HepG2 (cell line): ENCODE results near the gene NR2F6. TPM values are rescaled to one million over a fixed set of nuclear protein-coding genes. Genes with fewer than 3 reads are reported as not detected.
A peak's percentile ranks its signal among the peaks of the same experiment; 100 is the strongest.

Source experiments
- ATAC-seq: fragments of 200-7000 bp; cut with Tn5 transposase; 3 replicates; pipeline ENCODE4 v1.9.1; 2020; ENCODE audit warnings: mild to moderate bottlenecking, moderate library complexity
- BruUV-seq: library from RNA; stranded (reverse); fragments of 400-500 nt; replicated peaks from 2 replicates; lab custom pipeline; 2021; lab: Mats Ljungman, UMichigan
- CTCF ChIA-PET: fragments of 300-600 bp; formaldehyde crosslinking; extraction: SDS; loops from one replicate; lab custom pipeline; 2021; ENCODE audit warnings: low total read pairs, inconsistent platforms, low intra/inter-chr PET ratio; lab: Yijun Ruan, JAX
- POLR2A ChIA-PET: fragments of 350-600 bp; sonication (Branson Sonifier 250); formaldehyde crosslinking; loops from one replicate; lab custom pipeline; 2020; ENCODE audit warnings: antibody characterized with exemption, inconsistent platforms; lab: Yijun Ruan, JAX
- DNase-seq: peaks from one replicate; pipeline ENCODE4 v3.0.0-alpha.2; 2015; ENCODE audit warnings: low spot score
- FAIRE-seq: peaks from 3 replicates; lab custom pipeline; 2011; peaks lifted over from hg19 to GRCh38; lab: Jason Lieb, UNC
- H2AFZ ChIP-seq: one replicate; pipeline ENCODE4 v1.6.1; 2011; ENCODE audit warnings: low read length, inconsistent platforms
- H3K27ac ChIP-seq: fragments of 300-600 bp; 3 replicates; pipeline ENCODE4 v1.8.0; 2011; ENCODE audit warnings: mixed run types, mild to moderate bottlenecking, mixed read lengths, low read length, inconsistent platforms; ENCODE audit not compliant: insufficient read depth; ENCODE audit errors: extremely low read length
- H3K27me3 ChIP-seq, 2 experiments: fragments of 200-600 bp in 1 of 2; 2 replicates in 1 of 2; 3 replicates in 1 of 2; pipeline versions ENCODE4 v1.6.0 to v1.8.0; 2011; ENCODE audit warnings: low read length in 2 of 2, mild to moderate bottlenecking in 2 of 2, moderate library complexity in 2 of 2, inconsistent platforms in 1 of 2; ENCODE audit not compliant: insufficient read depth in 2 of 2, control insufficient read depth in 1 of 2
- H3K36me3 ChIP-seq, 2 experiments: fragments of 200-600 bp in 1 of 2; replicated peaks in 1 of 2; 2 replicates in 1 of 2; 3 replicates in 1 of 2; pipeline versions ENCODE4 v1.5.1 to v1.8.0; 2011; ENCODE audit warnings: low read length in 2 of 2, inconsistent platforms in 1 of 2; ENCODE audit not compliant: insufficient read depth in 2 of 2, control insufficient read depth in 1 of 2
- H3K4me1 ChIP-seq: 2 replicates; pipeline ENCODE4 v1.5.1; 2012; ENCODE audit warnings: low read length, inconsistent platforms; ENCODE audit not compliant: insufficient read depth
- H3K4me2 ChIP-seq: 2 replicates; pipeline ENCODE4 v1.6.0; 2011; ENCODE audit warnings: low read depth, low read length, inconsistent platforms
- H3K4me3 ChIP-seq, 3 experiments: fragments of 200-600 bp in 1 of 3; sonication (generic), shearing (Covaris generic) in 1 of 3; replicated peaks in 1 of 3; 2 replicates each; pipeline ENCODE4 v1.5.1; 2011 to 2016; ENCODE audit warnings: low read length in 3 of 3, inconsistent platforms in 2 of 3, low read depth in 2 of 3, mild to moderate bottlenecking in 2 of 3, control low read depth in 1 of 3, mixed read lengths in 1 of 3; ENCODE audit not compliant: insufficient read depth in 1 of 3
- H3K79me2 ChIP-seq: one replicate; pipeline ENCODE4 v1.6.1; 2011; ENCODE audit warnings: low read length, inconsistent platforms; ENCODE audit not compliant: insufficient read depth
- H3K9ac ChIP-seq: 2 replicates; pipeline ENCODE4 v1.6.0; 2011; ENCODE audit warnings: mild to moderate bottlenecking, low read depth, low read length, inconsistent platforms; ENCODE audit not compliant: insufficient read depth
- H3K9me3 ChIP-seq: 2 replicates; pipeline ENCODE4 v1.5.1; 2012; ENCODE audit warnings: mild to moderate bottlenecking, low read length
- H4K20me1 ChIP-seq: 2 replicates; pipeline ENCODE4 v1.6.0; 2011; ENCODE audit warnings: inconsistent platforms, mild to moderate bottlenecking, low read length, moderate library complexity; ENCODE audit not compliant: insufficient read depth
- CREB3 ChIP-seq: sonication (generic); formaldehyde crosslinking; IDR thresholded peaks from 2 replicates; pipeline ENCODE4 v1.5.0; 2020; ENCODE audit warnings: missing genetic modification reagents
- DPF2 ChIP-seq: sonication (generic); formaldehyde crosslinking; IDR thresholded peaks from 2 replicates; pipeline ENCODE4 v1.4.0; 2020; ENCODE audit warnings: mild to moderate bottlenecking, low read depth, missing genetic modification reagents, borderline replicate concordance
- ETV6 ChIP-seq: sonication (generic); formaldehyde crosslinking; conservative IDR thresholded peaks from 2 replicates; pipeline ENCODE4 v1.4.0; 2020; ENCODE audit warnings: missing genetic modification reagents
- FOXA3 ChIP-seq: IDR thresholded peaks from 2 replicates; pipeline ENCODE4 v1.6.1; 2016; ENCODE audit warnings: missing genetic modification reagents, missing compliant biosample characterization
- KDM3A ChIP-seq: IDR thresholded peaks from 2 replicates; pipeline ENCODE4 v1.6.1; 2018; ENCODE audit warnings: low read depth, missing compliant biosample characterization
- MAX ChIP-seq: IDR thresholded peaks from 2 replicates; pipeline ENCODE4 v1.6.1; 2012; ENCODE audit warnings: inconsistent platforms
- NFE2 ChIP-seq: sonication (generic); formaldehyde crosslinking; IDR thresholded peaks from 2 replicates; pipeline ENCODE4 v1.4.0; 2020; ENCODE audit warnings: missing genetic modification reagents
- NFKBIZ ChIP-seq: IDR thresholded peaks from 2 replicates; pipeline ENCODE4 v1.6.1; 2018; ENCODE audit warnings: missing genetic modification reagents, missing compliant biosample characterization
- RFX3 ChIP-seq: IDR thresholded peaks from 2 replicates; pipeline ENCODE4 v1.6.1; 2016; ENCODE audit warnings: missing biosample characterization, missing genetic modification reagents
- RXRA ChIP-seq: sonication (generic); formaldehyde crosslinking; IDR thresholded peaks from 2 replicates; pipeline ENCODE4 v1.5.1; 2020; ENCODE audit warnings: missing genetic modification reagents
- SAP130 ChIP-seq: IDR thresholded peaks from 2 replicates; pipeline ENCODE4 v1.6.1; 2016; ENCODE audit warnings: low read depth
- SP1 ChIP-seq, 2 experiments: fragments of 450-650 bp in 1 of 2; sonication (generic) in 1 of 2; formaldehyde crosslinking in 1 of 2; IDR thresholded peaks; 2 replicates each; pipeline versions ENCODE4 v1.4.0 to v1.6.1; 2016 to 2020; ENCODE audit warnings: missing genetic modification reagents in 1 of 2
- ZFP36 ChIP-seq: fragments of 150-350 bp; IDR thresholded peaks from 2 replicates; pipeline ENCODE4 v1.6.1; 2018; ENCODE audit warnings: borderline replicate concordance, low read length, low read depth; ENCODE audit not compliant: partially characterized antibody
- ZNF143 ChIP-seq: sonication (generic); formaldehyde crosslinking; IDR thresholded peaks from 2 replicates; pipeline ENCODE4 v1.4.0; 2020; ENCODE audit warnings: missing genetic modification reagents
- ZNF160 ChIP-seq: sonication (generic); formaldehyde crosslinking; IDR thresholded peaks from 2 replicates; pipeline ENCODE4 v1.8.0; 2022; ENCODE audit warnings: mild to moderate bottlenecking, inconsistent platforms, missing genetic modification reagents
- ZNF296 ChIP-seq: sonication (generic); formaldehyde crosslinking; conservative IDR thresholded peaks from 2 replicates; pipeline ENCODE4 v1.5.0; 2020; ENCODE audit warnings: mild to moderate bottlenecking, missing genetic modification reagents
- ZNF44 ChIP-seq: sonication (generic); formaldehyde crosslinking; IDR thresholded peaks from 2 replicates; pipeline ENCODE4 v1.5.1; 2020; ENCODE audit warnings: mild to moderate bottlenecking, missing genetic modification reagents
- ZNF550 ChIP-seq: sonication (generic); formaldehyde crosslinking; IDR thresholded peaks from 2 replicates; pipeline ENCODE4 v1.4.0; 2020; ENCODE audit warnings: mild to moderate bottlenecking, missing genetic modification reagents, borderline replicate concordance
- ZNF605 ChIP-seq: sonication (generic); formaldehyde crosslinking; IDR thresholded peaks from 2 replicates; pipeline ENCODE4 v1.8.0; 2022; ENCODE audit warnings: mild to moderate bottlenecking, missing genetic modification reagents
- WGBS: methylation state at CpG from one replicate; pipeline ENCODE4 v1.1.6; 2017; ENCODE audit warnings: low lambda C conversion rate; 5-methylcytosine and 5-hydroxymethylcytosine counted together
- in situ Hi-C: cut with HindIII; loops from 2 replicates; pipeline ENCODE4 v1.10.0; 2017; ENCODE audit warnings: low pct_unique_long_range_greater_than_20kb; ENCODE audit not compliant: extremely low pct_ligation_motif_present
- intact Hi-C: fragments of 100-400 bp; cut with micrococcal nuclease; formaldehyde crosslinking; loops from one replicate; pipeline ENCODE4 v1.10.0; 2022; ENCODE audit not compliant: unreplicated experiment
- polyA plus RNA-seq, 8 experiments: library from polyadenylated mRNA; depleted of rRNA in 3 of 8; stranded (reverse) in 7 of 8; unstranded in 1 of 8; fragments of >200 nt; fragmentation: Illumina TruSeq in 4 of 8; extraction: Trizol in 4 of 8; gene quantifications; 2 replicates each; pipeline versions ENCODE4 v1.2.1 to v1.2.3, GENCODE V29; 2011 to 2016; ENCODE audit warnings: low read depth in 4 of 8, missing spikeins in 1 of 8, mixed read lengths in 1 of 8; ENCODE audit not compliant: insufficient read depth in 1 of 8
- total RNA-seq, 5 experiments: library from RNA; depleted of rRNA; stranded (reverse); fragments of >200 nt; fragmentation: Illumina TruSeq; extraction: Trizol; gene quantifications; 2 replicates each; pipeline ENCODE4 v1.2.3, GENCODE V29; 2016; ENCODE audit warnings: low read depth in 1 of 5
- TF ChIP-seq, protein P1 (sequence below): sonication (generic); formaldehyde crosslinking; IDR thresholded peaks from 2 replicates; pipeline ENCODE4 v1.4.0; 2020; ENCODE audit warnings: low read depth, mild to moderate bottlenecking, missing genetic modification reagents
- TF ChIP-seq, protein P2 (sequence below): sonication (generic); formaldehyde crosslinking; IDR thresholded peaks from 2 replicates; pipeline ENCODE4 v1.4.0; 2020; ENCODE audit warnings: missing genetic modification reagents

Gene NR2F6
- total and polyA plus RNA-seq, 2 of the 13 experiments (the other 11 are each of a cell fraction or from before 2014, with no cell fraction given): 30.9 to 72.4 TPM

- DNase-seq: peak; percentile 60
- peaks cover 69% of the 10 kb centered on the region for H3K4me1 ChIP-seq
- intact Hi-C loops (no loop called here), in situ Hi-C loops (no loop called here)
- H2AFZ ChIP-seq: no peak overlapping the region
- peak overlapping the region; percentile 70 for H3K4me2 ChIP-seq
- POLR2A ChIA-PET: interaction anchor here (0.9 to 9.0 kb wide), 10 partner anchors 9 to 65 kb away, joined by 3 to 178 read pairs (median 10); partner anchors contain the start of genes ABHD8, BABAM1, MRPL34 and OCEL1
- FAIRE-seq: peak; percentile 87
- H3K4me3 ChIP-seq: peak overlapping the region; percentile 19 to 57 (median 34); a peak in 5 of 6 replicates
- no TSS peak for BruUV-seq
- no peaks in the 10 kb centered on the region for H3K9me3 ChIP-seq
- peaks cover 10 to 19% of the 10 kb centered on the region in 2 experiments; a peak in 4 of 5 replicates for H3K36me3 ChIP-seq
- H3K9ac ChIP-seq: peak overlapping the region; percentile 46; the same call in 1 of the 2 replicates
- peak overlapping the region; percentile 82 for H3K27ac ChIP-seq
- peak; percentile 32 for ATAC-seq
- CTCF ChIA-PET: no interaction called here
- no peaks in the 10 kb centered on the region for H3K27me3 ChIP-seq
- H4K20me1 ChIP-seq: peaks cover 27% of the 10 kb centered on the region; the same call in 1 of the 2 replicates
- peaks cover 61% of the 10 kb centered on the region for H3K79me2 ChIP-seq
- WGBS: 3% methylated on average over 23 of the region's 24 CpGs
- no peak for TF ChIP-seq NFKBIZ (CRISPR knock-in tag)
- no peak for TF ChIP-seq ZFP36
- TF ChIP-seq RFX3 (CRISPR knock-in tag): no peak
- TF ChIP-seq, protein P1, sequence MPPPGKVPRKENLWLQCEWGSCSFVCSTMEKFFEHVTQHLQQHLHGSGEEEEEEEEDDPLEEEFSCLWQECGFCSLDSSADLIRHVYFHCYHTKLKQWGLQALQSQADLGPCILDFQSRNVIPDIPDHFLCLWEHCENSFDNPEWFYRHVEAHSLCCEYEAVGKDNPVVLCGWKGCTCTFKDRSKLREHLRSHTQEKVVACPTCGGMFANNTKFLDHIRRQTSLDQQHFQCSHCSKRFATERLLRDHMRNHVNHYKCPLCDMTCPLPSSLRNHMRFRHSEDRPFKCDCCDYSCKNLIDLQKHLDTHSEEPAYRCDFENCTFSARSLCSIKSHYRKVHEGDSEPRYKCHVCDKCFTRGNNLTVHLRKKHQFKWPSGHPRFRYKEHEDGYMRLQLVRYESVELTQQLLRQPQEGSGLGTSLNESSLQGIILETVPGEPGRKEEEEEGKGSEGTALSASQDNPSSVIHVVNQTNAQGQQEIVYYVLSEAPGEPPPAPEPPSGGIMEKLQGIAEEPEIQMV (CRISPR knock-in tag): no peak
- TF ChIP-seq ZNF160 (CRISPR knock-in tag): no peak
- peak; percentile 93 for TF ChIP-seq RXRA (CRISPR knock-in tag)
- TF ChIP-seq, protein P2, sequence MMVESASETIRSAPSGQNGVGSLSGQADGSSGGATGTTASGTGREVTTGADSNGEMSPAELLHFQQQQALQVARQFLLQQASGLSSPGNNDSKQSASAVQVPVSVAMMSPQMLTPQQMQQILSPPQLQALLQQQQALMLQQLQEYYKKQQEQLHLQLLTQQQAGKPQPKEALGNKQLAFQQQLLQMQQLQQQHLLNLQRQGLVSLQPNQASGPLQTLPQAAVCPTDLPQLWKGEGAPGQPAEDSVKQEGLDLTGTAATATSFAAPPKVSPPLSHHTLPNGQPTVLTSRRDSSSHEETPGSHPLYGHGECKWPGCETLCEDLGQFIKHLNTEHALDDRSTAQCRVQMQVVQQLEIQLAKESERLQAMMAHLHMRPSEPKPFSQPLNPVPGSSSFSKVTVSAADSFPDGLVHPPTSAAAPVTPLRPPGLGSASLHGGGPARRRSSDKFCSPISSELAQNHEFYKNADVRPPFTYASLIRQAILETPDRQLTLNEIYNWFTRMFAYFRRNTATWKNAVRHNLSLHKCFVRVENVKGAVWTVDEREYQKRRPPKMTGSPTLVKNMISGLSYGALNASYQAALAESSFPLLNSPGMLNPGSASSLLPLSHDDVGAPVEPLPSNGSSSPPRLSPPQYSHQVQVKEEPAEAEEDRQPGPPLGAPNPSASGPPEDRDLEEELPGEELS (CRISPR knock-in tag): peak; percentile 39
- TF ChIP-seq ZNF296 (CRISPR knock-in tag): no peak
- no peak for TF ChIP-seq ETV6
- peak; percentile 59 for TF ChIP-seq SAP130
- no peak for TF ChIP-seq ZNF143
- TF ChIP-seq CREB3 (CRISPR knock-in tag): no peak
- TF ChIP-seq SP1 (IDR thresholded peaks at IDR 0.05): no peak
- no peak for TF ChIP-seq SP1 (CRISPR knock-in tag; IDR thresholded peaks at IDR 0.05)
- TF ChIP-seq ZNF44 (CRISPR knock-in tag): no peak
- no peak for TF ChIP-seq MAX
- no peak for TF ChIP-seq DPF2 (CRISPR knock-in tag)
- TF ChIP-seq NFE2 (CRISPR knock-in tag): no peak
- TF ChIP-seq ZNF605: peak; percentile 38; the same call in 1 of the 2 replicates
- no peak for TF ChIP-seq ZNF550 (CRISPR knock-in tag)
- TF ChIP-seq FOXA3 (CRISPR knock-in tag): peak; percentile 52; the same call in 1 of the 2 replicates
- TF ChIP-seq KDM3A (CRISPR knock-in tag): no peak
Observed at GRCh38 chr19:17240062-17240752, 5.5 kb downstream of the NR2F6 start.
